IPS DF 4.7 (cell line): ENCODE measurements around the gene IFITM1.
"Not testable (repeated sequence)": the region's sequence is repeated elsewhere in the genome, so short reads cannot be mapped to it uniquely, and the experiment has no call there.

ENCODE experiments used
- DNase-seq: peaks from one replicate; pipeline ENCODE4 v3.0.0-alpha.2; 2013; ENCODE audit warnings: low spot score; ENCODE audit errors: extremely low read depth

IFITM1 gene

DNA sequence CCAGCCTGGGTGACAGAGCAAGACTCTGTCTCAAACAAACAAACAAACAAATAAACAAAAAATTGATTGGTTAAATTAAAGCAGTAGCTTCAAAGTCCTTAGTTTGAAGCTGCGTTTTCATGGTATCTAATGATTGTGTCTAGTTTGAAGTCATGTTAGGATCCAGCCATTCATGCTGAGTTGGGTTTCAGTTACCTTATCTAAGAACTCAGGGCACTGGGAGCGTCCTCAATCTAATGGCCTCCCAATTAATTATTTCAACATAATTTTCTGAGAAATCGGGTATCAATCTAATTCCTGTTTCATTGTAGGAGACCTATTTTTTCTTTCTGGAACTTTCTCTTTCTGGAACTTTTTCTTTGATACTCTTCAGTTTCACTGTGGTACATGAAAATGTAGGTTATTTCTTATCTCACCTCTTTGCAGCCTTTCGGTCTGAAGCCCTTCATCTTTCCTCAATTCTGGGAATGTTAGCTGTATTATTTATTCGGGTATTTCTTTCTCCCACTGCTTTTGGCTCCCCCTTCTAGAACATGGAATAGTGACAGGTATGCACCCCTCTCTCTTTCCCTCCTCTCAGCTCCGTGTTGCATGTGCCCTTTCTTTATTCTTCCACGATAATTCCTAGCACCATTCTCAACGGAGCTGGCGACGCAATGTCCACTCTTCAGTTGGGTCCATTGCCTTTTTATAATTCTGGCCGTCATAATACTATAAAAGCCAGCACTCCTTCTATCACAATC, 31.2 kb downstream of the IFITM1 start:
- DNase-seq, result no peak

DNA sequence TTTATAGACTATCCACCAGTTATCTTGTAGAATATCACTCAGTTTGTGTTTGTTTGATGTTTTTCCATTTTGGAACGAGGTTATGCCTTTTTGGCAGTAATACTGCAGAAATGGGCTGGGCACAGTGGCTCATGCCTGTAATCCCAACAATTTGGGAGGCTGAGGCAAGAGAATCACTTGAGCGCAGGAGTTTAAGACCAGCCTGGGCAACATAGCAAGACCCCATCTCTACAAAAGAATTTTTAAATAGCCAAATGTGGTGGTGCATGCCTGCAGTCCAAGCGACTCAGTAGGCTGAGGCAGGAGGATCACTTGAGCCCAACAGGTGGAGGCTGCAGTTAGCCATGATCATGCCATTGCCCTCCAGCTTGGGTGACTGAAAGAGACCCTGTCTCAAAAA, 32.7 kb downstream of the IFITM1 start:
- DNase-seq, result no peak

DNA sequence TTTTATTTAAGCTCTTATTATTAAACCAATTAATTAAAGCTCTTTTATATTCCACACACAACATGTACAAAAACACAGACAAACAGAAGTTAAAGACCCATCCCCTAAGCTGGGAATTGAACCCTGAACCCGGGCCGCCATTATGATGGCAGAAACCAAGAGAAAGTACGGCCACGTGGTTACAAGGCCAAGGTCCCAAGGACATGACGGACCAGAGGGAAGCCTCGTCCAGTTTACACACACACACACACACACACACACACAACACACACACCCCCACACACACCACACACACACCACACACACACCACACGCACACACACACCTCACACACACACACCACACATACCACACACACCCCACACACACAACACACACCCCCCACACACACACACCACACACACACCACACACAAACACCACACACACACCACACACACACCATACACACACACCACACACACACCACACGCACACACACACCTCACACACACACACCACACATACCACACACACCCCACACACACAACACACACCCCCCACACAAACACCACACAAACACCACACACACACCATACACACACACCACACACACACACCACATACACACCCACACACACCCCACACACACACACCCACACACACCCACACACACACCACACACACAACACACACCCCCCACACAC, 35.6 kb downstream of the IFITM1 start:
- DNase-seq, result not testable (repeated sequence)

DNA sequence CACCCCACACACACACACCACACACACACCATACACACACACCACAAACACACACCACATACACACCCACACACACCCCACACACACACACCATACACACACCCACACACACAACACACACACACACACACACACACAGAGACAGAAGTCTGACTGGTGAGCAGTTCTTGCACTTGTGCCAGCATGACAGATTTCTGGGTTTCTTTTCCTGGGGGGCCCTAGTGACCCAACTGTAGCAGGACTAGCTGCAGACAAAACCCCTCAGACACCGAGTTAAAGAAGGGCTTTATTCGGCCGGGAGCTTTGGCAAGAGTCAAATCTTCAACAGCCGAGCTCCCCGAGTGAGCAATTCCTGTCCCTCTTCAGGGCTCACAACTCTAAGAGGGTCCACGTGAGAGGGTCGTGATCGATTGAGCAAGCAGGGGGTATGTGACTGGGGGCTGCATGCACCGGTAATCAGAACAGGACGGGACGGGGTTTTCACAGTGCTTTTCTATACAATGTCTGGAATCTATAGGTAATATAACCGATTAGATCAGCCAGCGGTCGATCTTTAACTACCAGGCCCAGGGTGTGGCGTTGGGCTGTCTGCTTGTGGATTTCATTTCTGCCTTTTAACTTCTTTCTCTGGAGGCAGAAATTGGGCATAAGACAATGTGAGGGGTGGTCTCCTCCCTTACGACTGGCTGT, 36.3 kb downstream of the IFITM1 start:
- not testable (repeated sequence) for DNase-seq

DNA sequence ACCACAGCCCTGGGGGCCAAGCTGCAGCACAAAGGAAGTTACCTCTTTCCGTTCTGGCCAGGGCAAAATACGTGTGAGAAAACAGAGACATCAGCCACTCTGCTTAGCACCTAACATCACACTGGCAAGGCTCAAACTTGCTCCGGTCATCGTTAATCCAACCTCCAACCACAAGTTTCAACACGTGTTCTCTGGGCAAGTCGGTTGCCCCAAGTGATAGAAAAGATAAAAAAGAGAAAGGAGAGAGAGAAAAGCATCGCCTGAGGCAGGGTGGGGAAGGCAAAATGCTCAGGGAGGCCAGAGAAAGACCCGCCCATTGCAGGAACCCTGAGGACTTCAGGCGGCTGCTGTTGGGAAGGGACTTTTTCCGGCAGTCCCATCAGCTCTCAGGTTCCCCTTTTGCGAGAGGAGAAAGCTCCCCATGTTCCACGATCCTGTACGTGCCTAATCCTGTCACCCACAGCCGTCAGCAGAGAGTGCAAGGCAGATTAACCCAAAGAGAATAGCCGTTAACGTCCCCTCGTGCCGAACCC, 36.9 kb downstream of the IFITM1 start:
- no peak for DNase-seq

DNA sequence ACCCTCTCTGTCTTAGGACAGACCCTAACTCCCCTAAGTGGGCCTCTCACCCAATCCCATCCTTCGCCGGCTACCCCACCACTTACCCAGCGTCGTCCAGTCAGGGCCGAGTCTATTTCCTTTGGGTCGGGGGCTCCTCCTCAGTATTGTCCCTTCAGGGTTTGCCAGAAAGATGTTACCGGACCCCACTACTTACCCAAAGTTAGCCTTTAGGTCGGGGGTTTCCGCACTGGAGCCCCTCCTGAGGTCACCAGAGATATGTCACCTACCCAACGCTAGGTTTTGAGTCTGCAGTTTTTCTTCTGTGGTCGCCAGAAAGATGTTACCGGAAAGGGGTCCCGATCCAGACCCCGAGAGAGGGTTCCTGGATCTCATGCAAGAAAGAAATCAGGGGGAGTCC, 37.6 kb downstream of the IFITM1 start:
- no peak for DNase-seq

DNA sequence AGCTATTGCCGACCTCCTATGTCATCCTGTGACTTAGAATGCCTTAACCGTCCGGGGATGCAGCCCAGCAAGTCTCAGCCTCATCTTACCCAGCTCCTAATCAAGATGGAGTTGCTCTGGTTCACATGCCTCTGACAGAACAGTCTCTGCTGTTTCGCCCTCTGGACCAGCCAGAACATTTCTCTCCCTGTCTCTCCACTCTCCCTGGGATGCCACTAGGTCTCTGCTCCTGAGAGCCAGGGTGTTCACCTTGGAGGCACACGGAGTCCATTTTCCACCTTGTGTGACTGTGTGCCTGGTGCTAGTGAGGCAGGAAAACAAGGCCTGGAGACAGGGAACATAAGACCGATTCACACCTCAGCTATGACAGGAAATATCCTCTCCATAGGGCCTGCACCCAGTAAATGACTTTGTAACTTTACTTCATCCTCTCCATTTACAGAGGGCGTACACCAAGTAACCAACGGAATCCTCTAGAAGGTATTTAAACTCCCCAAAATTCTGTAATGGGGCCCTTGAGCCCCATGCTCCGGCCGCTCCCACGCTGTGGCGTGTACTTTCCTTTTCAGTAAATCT, 38.7 kb downstream of the IFITM1 start:
- no peak for DNase-seq

DNA sequence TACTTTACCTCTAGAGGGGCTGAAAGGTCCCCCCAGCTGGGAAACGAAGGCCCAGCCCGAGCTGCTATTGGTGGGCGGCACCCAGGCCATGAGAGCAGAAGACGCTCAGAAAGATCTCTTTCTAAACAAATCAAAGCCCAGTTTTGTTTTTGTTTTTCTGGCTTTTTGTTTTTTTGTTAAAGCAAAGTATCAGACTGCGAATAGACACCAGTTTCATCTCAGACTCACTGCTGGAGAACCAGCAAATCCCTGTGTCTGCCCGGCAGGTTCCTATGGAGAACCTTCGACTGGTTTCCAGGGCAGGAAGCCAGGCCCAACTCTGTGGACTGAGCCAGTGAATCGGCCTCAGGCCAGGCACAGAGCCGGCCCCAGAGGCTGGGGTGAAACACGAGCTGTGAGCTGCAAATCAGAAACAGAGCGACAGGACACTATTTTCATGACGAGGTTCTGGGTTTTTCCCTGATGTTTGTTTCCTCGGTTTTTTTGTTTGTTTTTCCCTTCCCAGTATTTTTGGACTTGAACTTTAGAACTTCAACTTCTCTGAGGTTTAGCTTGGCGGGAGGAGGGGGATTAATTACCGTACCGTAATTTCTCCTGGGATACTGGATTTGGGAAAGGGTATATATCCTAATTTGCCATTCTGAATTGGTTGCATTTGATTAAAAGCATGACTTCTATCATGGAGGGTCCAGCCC, 39.5 kb downstream of the IFITM1 start:
- DNase-seq, result no peak

DNA sequence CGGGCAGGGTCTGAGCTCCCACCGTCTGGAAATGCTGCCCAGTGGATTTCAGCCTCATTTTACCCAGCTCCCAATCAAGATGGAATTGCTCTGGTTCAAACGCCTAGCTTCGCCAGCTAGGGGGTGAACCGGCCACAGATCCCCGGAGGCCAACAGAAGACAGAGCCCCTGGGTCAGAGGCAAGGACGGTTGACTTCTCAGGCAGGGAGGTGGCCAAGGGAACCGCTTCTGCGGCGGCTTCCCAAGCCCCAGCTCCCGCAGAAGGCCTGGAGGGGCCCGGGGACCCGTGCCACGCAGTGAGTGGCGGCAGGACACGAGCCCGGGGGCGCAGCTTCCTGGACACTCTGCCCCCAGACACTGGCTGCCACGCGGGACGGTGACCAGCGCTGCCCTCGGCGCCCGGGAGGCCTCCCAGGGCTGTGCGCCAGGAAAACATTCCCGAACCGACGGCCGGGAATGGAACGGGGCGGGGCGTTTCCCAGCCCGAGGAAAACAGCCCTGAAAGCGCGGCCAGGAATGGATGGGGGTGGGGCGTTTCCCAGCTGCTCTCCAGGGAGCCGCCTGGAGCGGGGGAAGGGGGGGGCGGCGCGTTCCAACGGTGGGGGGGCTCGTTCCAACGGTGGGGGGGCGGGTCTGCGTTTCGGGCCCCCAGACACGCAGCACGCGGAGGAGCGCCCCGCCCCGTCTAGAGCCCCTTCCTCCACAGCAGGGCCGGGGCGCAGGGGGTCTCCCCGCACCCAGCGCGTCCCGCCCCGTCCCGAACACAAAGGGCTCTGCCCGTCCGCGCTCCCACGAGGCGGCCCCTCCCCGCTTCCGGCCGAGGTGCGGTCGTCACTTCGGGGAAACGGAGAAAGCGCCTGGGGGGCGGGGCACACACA, 42.0 kb downstream of the IFITM1 start:
- no peak for DNase-seq

DNA sequence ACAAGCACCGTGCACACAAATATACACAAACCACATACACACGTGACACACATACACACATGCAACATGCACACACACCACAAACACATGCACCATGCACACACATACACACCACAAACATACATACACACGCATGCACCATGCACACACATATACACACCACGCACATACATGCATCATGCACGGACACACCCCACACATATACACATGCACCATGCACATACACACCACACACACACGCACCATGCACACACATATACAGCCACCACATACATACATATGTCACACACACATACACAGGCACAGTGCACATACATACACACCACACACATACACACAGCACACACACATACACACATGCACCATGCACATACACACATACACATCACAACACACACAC, 42.8 kb downstream of the IFITM1 start:
- DNase-seq, result no peak

DNA sequence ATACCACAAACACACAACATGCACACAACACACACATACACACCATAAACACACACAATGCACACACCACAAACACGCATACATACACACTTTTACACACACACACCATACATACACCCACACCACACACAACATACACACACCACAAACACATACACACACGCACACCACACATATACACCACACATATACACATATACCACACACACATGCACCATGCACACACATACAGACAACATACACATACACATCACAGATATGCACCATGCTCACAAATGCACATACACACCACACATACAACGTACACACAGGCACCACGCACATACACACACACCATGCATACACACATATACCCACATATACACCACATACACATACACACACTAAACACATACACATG, 43.7 kb downstream of the IFITM1 start:
- DNase-seq, result no peak

DNA sequence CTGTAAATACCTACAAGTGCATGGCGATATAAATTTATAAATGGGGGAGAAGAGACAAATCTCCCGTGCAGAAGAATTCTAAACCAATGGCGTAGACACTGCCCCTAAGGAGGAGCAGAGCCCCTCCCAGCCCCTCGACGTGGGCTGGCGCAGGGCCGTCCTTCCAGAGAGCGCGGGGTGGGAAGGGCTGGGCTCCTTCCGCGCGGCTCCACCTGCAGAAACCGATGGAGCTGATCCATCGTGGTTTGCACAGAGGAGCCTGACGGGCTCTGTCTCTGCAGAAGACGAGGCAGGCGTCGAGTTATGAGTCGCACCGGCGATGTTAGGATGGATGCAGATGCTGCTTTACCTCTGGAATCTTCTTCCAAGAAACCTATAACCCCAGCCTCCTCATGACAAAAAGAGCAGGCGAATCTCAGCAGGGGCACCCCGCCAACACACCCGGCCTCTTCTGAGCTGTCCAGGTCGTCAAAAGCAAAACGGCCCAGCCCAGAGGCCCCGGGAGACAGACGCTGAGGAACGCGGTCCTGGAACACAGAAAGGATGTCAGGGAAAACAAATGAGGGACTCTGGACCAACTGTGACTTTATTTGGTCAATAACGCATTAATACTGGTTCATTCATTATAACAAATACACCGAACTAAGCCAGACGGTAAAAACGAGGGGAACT, 44.4 kb downstream of the IFITM1 start:
- no peak for DNase-seq

DNA sequence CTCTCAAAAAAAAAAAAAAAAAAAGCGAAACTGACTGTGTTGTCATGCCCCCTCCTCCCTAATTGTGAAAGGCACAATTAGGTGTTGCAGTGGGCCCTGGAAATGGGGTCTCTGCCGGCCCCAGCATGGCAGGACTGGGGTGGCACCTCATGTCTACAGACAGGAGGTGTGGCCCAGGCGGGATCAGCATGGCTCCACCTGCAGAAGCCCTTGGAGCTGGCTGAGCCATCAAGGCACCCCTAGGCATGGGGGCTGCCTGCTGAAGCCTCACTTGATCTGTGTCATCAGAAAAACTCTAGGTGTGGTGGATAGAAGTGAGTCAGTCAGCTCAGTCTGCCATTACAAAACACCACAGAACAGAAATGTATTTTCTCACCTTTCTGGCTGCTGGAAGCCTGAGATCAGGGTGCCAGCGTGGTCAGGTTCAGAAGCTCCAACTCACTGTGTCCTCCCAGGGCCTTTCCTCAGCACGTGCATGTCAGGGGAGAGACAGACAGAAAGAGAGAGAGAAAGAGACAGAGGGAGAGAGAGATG, 45.4 kb downstream of the IFITM1 start:
- no peak for DNase-seq

DNA sequence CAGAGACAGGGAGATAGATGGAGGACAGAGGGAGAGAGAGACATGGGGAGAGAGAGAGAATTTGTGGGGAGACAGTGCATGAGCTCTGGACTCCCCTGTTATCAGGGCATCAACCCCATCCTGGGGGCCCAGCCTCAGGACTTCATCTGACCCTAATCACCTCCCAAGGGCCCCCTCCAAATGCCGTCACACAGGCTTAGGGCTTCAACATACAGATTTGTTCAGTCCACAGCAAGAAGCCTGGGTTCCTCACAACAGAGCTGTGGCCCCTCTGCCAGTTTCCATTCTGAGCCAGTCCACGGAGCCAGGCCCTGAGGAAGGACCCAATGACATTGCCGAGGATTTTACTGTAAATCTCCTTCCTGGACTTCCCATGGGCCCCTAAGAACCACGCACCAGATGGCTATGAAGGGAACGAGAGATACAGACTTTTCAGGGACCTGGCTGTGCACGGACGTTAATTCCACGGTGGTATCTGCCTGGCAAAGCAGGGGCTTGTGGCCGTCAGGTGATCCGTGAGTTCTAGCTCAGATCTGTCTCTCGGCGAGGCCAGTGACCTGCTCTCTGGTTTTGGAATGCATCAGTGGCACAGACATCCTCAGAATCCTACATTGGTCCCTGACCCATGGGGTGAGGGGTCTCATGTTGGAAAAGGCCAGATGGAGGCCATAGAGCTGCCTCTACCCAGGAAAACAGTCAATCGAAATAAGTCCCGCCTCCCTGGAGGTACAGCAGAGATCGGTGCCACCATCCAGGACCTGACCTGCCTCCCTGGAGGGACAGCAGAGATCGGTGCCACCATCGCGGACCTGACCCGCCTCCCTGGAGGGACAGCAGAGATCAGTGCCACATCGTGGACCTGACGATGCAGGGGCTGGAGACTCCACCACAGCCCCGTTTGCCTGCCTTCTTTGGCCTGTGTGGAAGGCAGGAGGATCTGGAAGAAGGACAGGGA, 46.8 kb downstream of the IFITM1 start:
- no peak for DNase-seq

DNA sequence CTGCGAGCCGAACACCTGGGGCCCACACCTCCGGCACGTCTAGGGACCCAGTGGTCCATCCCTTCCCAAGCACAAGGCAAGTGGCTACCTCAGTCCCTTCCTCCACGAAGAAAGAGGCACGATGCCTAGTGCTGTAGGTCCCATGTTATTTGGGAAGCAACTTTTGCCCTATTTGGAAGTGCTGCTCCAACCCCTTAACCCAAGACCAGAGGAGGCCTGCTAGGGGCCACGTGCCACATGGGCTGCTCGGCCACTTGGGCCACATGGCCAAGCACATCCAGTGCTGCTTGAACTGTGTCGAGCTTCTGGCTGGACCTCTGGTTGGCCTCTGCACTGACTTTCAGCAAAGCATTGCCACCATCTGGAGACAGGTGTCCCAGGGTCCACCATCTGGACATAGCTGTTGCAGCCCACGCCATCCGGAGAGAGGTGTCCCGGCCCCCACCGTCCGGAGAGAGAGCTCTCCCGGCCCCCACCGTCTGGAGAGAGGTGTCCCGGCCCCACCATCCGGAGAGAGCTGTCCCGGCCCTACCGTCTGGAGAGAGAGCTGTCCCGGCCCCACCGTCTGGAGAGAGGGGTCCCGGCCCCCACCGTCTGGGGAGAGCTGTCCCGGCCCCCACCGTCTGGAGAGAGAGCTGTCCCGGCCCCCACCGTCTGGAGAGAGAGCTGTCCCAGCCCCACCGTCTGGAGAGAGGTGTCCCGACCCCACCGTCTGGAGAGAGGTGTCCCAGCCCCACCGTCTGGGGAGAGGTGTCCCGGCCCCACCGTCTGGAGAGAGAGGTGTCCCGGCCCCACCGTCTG, 49.0 kb downstream of the IFITM1 start:
- DNase-seq, result no peak

DNA sequence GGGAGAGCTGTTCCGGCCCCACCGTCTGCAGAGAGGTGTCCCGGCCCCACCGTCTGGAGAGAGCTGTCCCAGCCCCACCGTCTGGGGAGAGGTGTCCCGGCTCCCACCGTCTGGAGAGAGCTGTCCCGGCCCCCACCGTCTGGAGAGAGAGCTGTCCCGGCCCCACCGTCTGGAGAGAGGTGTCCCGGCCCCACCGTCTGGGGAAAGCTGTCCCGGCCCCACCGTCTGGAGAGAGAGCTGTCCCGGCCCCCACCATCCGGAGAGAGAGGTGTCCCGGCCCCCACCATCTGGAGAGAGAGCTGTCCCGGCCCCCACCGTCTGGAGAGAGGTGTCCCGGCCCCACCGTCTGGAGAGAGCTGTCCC, 49.6 kb downstream of the IFITM1 start:
- not testable (repeated sequence) for DNase-seq

DNA sequence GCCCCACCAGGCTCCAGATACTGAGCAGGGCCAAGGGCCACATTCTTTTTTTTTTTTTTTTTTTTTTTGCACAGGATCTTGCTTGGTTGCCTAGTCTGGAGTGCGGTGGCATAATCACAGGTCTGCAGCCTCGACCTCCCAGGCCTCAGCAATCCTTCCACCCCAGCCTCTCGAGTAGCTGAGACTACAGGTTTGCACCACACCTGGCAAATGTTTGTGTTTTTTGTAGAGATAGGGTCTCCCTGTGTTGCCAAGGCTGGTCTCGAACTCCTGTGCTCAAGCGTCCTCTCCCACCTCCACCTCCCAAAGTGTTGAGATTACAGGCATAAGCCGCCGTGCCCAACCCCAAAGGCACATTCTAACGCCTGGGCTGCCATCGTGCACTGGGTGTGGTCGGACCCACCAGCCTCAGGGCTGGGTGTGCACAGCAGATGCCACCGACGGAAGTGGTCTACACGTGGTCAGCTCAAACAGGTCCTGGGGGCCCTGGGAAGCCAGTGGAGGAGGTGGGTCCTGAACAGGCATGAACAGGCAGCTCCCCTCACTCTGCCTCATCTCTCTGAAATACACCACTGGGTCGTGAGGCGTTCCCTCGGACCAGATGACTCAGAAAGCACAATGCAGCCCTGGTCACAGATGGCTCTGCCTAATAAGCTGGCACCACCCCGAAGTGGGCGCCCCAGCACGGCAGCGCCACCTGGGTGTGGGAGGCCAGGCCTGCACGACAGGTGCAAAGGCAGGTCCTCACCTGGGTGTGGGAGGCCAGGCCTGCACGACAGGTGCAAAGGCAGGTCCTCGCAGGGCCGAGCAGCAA, 50.3 kb downstream of the IFITM1 start:
- DNase-seq, result no peak
